Loucy (cell line): Measurements from ENCODE around the gene CPNE2.

ENCODE experiments used
- H2AFZ ChIP-seq: fragments of 200-600 bp; sonication (generic); 2 replicates; pipeline ENCODE4 v1.6.0; 2016; ENCODE audit warnings: antibody characterized with exemption, mild to moderate bottlenecking, low read length, moderate library complexity
- H3F3A ChIP-seq: fragments of 200-600 bp; 2 replicates; pipeline ENCODE4 v1.6.0; 2016; ENCODE audit warnings: antibody characterized with exemption, low read depth, mild to moderate bottlenecking
- H3K27me3 ChIP-seq: fragments of 200-600 bp; sonication (generic); 2 replicates; pipeline ENCODE4 v1.6.1; 2014; ENCODE audit warnings: low read length, mild to moderate bottlenecking; ENCODE audit not compliant: insufficient read depth, poor library complexity, severe bottlenecking
- H3K36me3 ChIP-seq: fragments of 200-600 bp; sonication (generic); 2 replicates; pipeline ENCODE4 v1.6.1; 2016; ENCODE audit warnings: low read length; ENCODE audit not compliant: insufficient read depth
- H3K4me1 ChIP-seq: fragments of 200-600 bp; sonication (generic); 2 replicates; pipeline ENCODE4 v1.5.1; 2014; ENCODE audit warnings: low read length, mild to moderate bottlenecking; ENCODE audit not compliant: insufficient read depth, poor library complexity, severe bottlenecking
- H3K4me2 ChIP-seq: fragments of 200-600 bp; sonication (generic); 2 replicates; pipeline ENCODE4 v1.6.0; 2014; ENCODE audit warnings: antibody characterized with exemption, low read length, low read depth, mild to moderate bottlenecking; ENCODE audit not compliant: poor library complexity, severe bottlenecking
- H3K4me3 ChIP-seq: fragments of 200-600 bp; sonication (generic); 2 replicates; pipeline ENCODE4 v1.5.1; 2014; ENCODE audit warnings: low read length, mild to moderate bottlenecking, mixed read lengths; ENCODE audit not compliant: poor library complexity, severe bottlenecking
- H3K79me2 ChIP-seq: fragments of 200-600 bp; sonication (generic); 2 replicates; pipeline ENCODE4 v1.6.1; 2014; ENCODE audit warnings: low read length; ENCODE audit not compliant: insufficient read depth
- H3K9ac ChIP-seq: fragments of 200-600 bp; sonication (generic); 2 replicates; pipeline ENCODE4 v1.6.0; 2014; ENCODE audit warnings: mild to moderate bottlenecking, low read depth, low read length, moderate library complexity; ENCODE audit not compliant: poor library complexity, severe bottlenecking
- H3K9me2 ChIP-seq: fragments of 200-600 bp; sonication (generic); replicated peaks from 2 replicates; pipeline ENCODE4 v1.6.1; 2016; ENCODE audit warnings: low read depth, low read length, mixed read lengths
- H3K9me3 ChIP-seq: fragments of 200-600 bp; sonication (generic); 2 replicates; pipeline ENCODE4 v1.6.1; 2014; ENCODE audit warnings: mild to moderate bottlenecking, antibody characterized with exemption, low read length, low read depth; ENCODE audit not compliant: insufficient read depth
- H4K20me1 ChIP-seq: fragments of 200-600 bp; sonication (generic); 2 replicates; pipeline ENCODE4 v1.6.0; 2014; ENCODE audit warnings: antibody characterized with exemption, low read length, mild to moderate bottlenecking; ENCODE audit not compliant: insufficient read depth, poor library complexity, severe bottlenecking
- EZH2phosphoT487 ChIP-seq: fragments of 200-600 bp; IDR thresholded peaks from 2 replicates; pipeline ENCODE4 v1.6.1; 2018; ENCODE audit warnings: antibody characterized with exemption, mild to moderate bottlenecking, moderate library complexity, borderline replicate concordance
- TF ChIP-seq, protein P1 (sequence below): fragments of 200-600 bp; sonication (generic); conservative IDR thresholded peaks from 2 replicates; pipeline ENCODE4 v1.5.1; 2014; ENCODE audit warnings: mild to moderate bottlenecking, antibody characterized with exemption, low read length

CPNE2 gene

GRCh38 chr16:57113042-57113453 lies 20.7 kb downstream of the CPNE2 start:
- Histone ChIP-seq H3K4me2 (no peak overlapping the region), H3K36me3 (peaks cover 49% of the 10 kb centered on the region; the same call in 1 of the 2 replicates), H3K9ac (no peak overlapping the region), H3K79me2 (peaks cover 6% of the 10 kb centered on the region; the same call in 1 of the 2 replicates), H4K20me1 (no peaks in the 10 kb centered on the region), H3K9me3 (no peaks in the 10 kb centered on the region), H3F3A (no peaks in the 10 kb centered on the region), H3K9me2 (no peaks in the 10 kb centered on the region), H3K4me3 (no peak overlapping the region), H2AFZ (no peak overlapping the region), H3K27me3 (no peaks in the 10 kb centered on the region), H3K4me1 (peaks cover 6% of the 10 kb centered on the region)
- TF ChIP-seq, protein P1, sequence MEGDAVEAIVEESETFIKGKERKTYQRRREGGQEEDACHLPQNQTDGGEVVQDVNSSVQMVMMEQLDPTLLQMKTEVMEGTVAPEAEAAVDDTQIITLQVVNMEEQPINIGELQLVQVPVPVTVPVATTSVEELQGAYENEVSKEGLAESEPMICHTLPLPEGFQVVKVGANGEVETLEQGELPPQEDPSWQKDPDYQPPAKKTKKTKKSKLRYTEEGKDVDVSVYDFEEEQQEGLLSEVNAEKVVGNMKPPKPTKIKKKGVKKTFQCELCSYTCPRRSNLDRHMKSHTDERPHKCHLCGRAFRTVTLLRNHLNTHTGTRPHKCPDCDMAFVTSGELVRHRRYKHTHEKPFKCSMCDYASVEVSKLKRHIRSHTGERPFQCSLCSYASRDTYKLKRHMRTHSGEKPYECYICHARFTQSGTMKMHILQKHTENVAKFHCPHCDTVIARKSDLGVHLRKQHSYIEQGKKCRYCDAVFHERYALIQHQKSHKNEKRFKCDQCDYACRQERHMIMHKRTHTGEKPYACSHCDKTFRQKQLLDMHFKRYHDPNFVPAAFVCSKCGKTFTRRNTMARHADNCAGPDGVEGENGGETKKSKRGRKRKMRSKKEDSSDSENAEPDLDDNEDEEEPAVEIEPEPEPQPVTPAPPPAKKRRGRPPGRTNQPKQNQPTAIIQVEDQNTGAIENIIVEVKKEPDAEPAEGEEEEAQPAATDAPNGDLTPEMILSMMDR = no peak
- no peak for TF ChIP-seq EZH2phosphoT487

DNA sequence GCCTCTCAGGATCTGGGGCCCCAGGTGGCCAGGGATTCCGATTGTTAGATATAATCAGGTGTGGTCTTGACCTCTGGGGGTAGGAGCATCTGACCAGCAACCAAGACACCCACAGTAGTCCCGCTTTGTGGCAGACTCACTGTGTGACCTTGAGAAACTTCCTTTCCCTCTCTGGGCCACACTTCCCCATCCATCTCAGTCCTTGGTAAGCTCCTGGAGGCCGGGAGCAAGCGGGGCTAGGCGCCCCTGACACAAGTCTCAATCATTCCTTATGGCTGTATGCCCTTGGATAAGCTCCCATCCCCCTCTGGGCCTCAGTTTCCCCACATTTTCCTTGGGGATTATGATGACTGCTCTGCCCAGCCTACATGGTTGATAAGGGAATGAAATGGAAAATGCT lies 21.3 kb downstream of the CPNE2 start:
- Histone ChIP-seq H2AFZ (no peak overlapping the region), H3K9me3 (no peaks in the 10 kb centered on the region), H3K4me1 (peaks cover under 1% of the 10 kb centered on the region), H3K4me3 (no peak overlapping the region), H3F3A (no peaks in the 10 kb centered on the region), H3K9me2 (no peaks in the 10 kb centered on the region), H3K79me2 (peaks cover under 1% of the 10 kb centered on the region; the same call in 1 of the 2 replicates), H3K27me3 (no peaks in the 10 kb centered on the region), H4K20me1 (no peaks in the 10 kb centered on the region), H3K4me2 (no peak overlapping the region), H3K36me3 (peaks cover 53% of the 10 kb centered on the region; the same call in 1 of the 2 replicates), H3K9ac (no peak overlapping the region)
- TF ChIP-seq, protein P1 = no peak
- no peak for TF ChIP-seq EZH2phosphoT487

- no peaks in the 10 kb centered on the region for H3K9me3 ChIP-seq
- H3K36me3 ChIP-seq = peaks cover 62% of the 10 kb centered on the region; the same call in 1 of the 2 replicates
- no peaks in the 10 kb centered on the region for H3K4me1 ChIP-seq
- H2AFZ ChIP-seq = no peak overlapping the region
- no peak overlapping the region for H3K4me2 ChIP-seq
- no peaks in the 10 kb centered on the region; the same call in 1 of the 2 replicates for H3K79me2 ChIP-seq
- TF ChIP-seq, protein P1 = no peak
- TF ChIP-seq EZH2phosphoT487 = no peak
- H3K27me3 ChIP-seq = no peaks in the 10 kb centered on the region
- no peak overlapping the region for H3K9ac ChIP-seq
- no peak overlapping the region for H3K4me3 ChIP-seq
- no peaks in the 10 kb centered on the region for H3F3A ChIP-seq
- H4K20me1 ChIP-seq = no peaks in the 10 kb centered on the region
- H3K9me2 ChIP-seq = no peaks in the 10 kb centered on the region
These were observed 22.8 kb downstream of the CPNE2 start for GRCh38 chr16:57115168-57115513.
